Keratinocyte (primary cell): Measurements from ENCODE around the gene ZNF407. TPM values are rescaled to one million over a fixed set of nuclear protein-coding genes. Genes with fewer than 3 reads are reported as not detected.

ENCODE experiments used
- DNase-seq: peaks from one replicate; pipeline ENCODE4 v3.0.0-alpha.2; 2011; ENCODE audit warnings: low read depth, missing footprints, low spot score
- FAIRE-seq: peaks from 2 replicates; lab custom pipeline; 2011; peaks lifted over from hg19 to GRCh38; lab: Jason Lieb, UNC
- H2AFZ ChIP-seq: 2 replicates; pipeline ENCODE4 v1.6.0; 2012; ENCODE audit warnings: low read length, control low read depth, inconsistent platforms; ENCODE audit not compliant: control insufficient read depth
- H3K27ac ChIP-seq: 2 replicates; pipeline ENCODE4 v1.5.1; 2011; ENCODE audit warnings: low read length; ENCODE audit not compliant: control insufficient read depth, insufficient read depth
- H3K27me3 ChIP-seq: 3 replicates; pipeline ENCODE4 v1.6.0; 2011; ENCODE audit warnings: low read length; ENCODE audit not compliant: control insufficient read depth, insufficient read depth; ENCODE audit errors: extremely low read depth
- H3K36me3 ChIP-seq, 2 experiments: 2 replicates in 1 of 2; 3 replicates in 1 of 2; pipeline ENCODE4 v1.5.1; 2011; ENCODE audit warnings: low read length in 2 of 2, mild to moderate bottlenecking in 1 of 2; ENCODE audit not compliant: control insufficient read depth in 2 of 2, insufficient read depth in 2 of 2; ENCODE audit errors: extremely low read depth in 1 of 2
- H3K4me1 ChIP-seq: 3 replicates; pipeline ENCODE4 v1.5.1; 2011; ENCODE audit warnings: low read length; ENCODE audit not compliant: control insufficient read depth, insufficient read depth; ENCODE audit errors: extremely low read depth
- H3K4me2 ChIP-seq: 3 replicates; pipeline ENCODE4 v1.6.0; 2011; ENCODE audit warnings: low read depth, low read length; ENCODE audit not compliant: control insufficient read depth, insufficient read depth; ENCODE audit errors: extremely low read depth
- H3K4me3 ChIP-seq, 3 experiments: fragments of 200-600 bp in 1 of 3; sonication (generic) in 1 of 3; 2 replicates in 2 of 3; 3 replicates in 1 of 3; pipeline ENCODE4 v1.5.1; 2011 to 2016; ENCODE audit warnings: low read length in 3 of 3, mild to moderate bottlenecking in 3 of 3, control low read depth in 2 of 3, inconsistent platforms in 1 of 3, low read depth in 1 of 3, mixed read lengths in 1 of 3, mixed run types in 1 of 3, moderate library complexity in 1 of 3; ENCODE audit not compliant: control insufficient read depth in 2 of 3, insufficient read depth in 2 of 3; ENCODE audit errors: extremely low read depth in 1 of 3
- H3K79me2 ChIP-seq: 2 replicates; pipeline ENCODE4 v1.6.0; 2012; ENCODE audit warnings: low read length; ENCODE audit not compliant: control insufficient read depth, insufficient read depth
- H3K9ac ChIP-seq: 3 replicates; pipeline ENCODE4 v1.6.0; 2011; ENCODE audit warnings: low read length; ENCODE audit not compliant: control insufficient read depth, insufficient read depth; ENCODE audit errors: extremely low read depth
- H3K9me1 ChIP-seq: 3 replicates; pipeline ENCODE4 v1.6.0; 2011; ENCODE audit warnings: low read length; ENCODE audit not compliant: control insufficient read depth, insufficient read depth; ENCODE audit errors: extremely low read depth
- H3K9me3 ChIP-seq: 2 replicates; pipeline ENCODE4 v1.5.1; 2012; ENCODE audit warnings: low read depth, low read length; ENCODE audit not compliant: control insufficient read depth
- H4K20me1 ChIP-seq: 3 replicates; pipeline ENCODE4 v1.6.0; 2011; ENCODE audit warnings: low read length; ENCODE audit not compliant: control insufficient read depth, insufficient read depth; ENCODE audit errors: extremely low read depth
- EZH2 ChIP-seq: IDR thresholded peaks from one replicate; pipeline ENCODE4 v1.6.1; 2012; ENCODE audit warnings: inconsistent platforms, mild to moderate bottlenecking, low read length, moderate library complexity
- dilution Hi-C: fragments of 300-500 bp; cut with MboI; formaldehyde crosslinking; loops from one replicate; pipeline ENCODE4 v1.7.0; 2020; ENCODE audit warnings: low sequenced_read_pairs; ENCODE audit not compliant: extremely low pct_ligation_motif_present
- polyA plus RNA-seq, 5 experiments: library from polyadenylated mRNA; depleted of rRNA in 3 of 5; stranded (reverse) in 3 of 5; stranded (forward) in 1 of 5; unstranded in 1 of 5; fragments of >200 nt; gene quantifications; 1 replicate in 1 of 5; 2 replicates in 3 of 5; 3 replicates in 1 of 5; pipeline versions ENCODE4 v1.2.1 to v1.2.3, GENCODE V29; 2011 to 2012; ENCODE audit warnings: missing spikeins in 2 of 5, low read depth in 1 of 5, low replicate concordance in 1 of 5
- TF ChIP-seq, protein P1 (sequence below), 3 experiments: IDR thresholded peaks in 1 of 3; conservative IDR thresholded peaks in 1 of 3; optimal IDR thresholded peaks in 1 of 3; 2 replicates in 2 of 3; 3 replicates in 1 of 3; pipeline versions ENCODE3 to v1.5.1; 2011; ENCODE audit warnings: low read length in 3 of 3, mild to moderate bottlenecking in 3 of 3, moderate library complexity in 2 of 3, control low read depth in 1 of 3, inconsistent platforms in 1 of 3; ENCODE audit not compliant: insufficient read depth in 2 of 3; ENCODE audit errors: extremely low read depth in 1 of 3

The ZNF407 gene
- polyA plus RNA-seq, 1 donor (not counting 4 experiments of a cell fraction or from before 2014, with no cell fraction given) = 3.8 TPM

DNA sequence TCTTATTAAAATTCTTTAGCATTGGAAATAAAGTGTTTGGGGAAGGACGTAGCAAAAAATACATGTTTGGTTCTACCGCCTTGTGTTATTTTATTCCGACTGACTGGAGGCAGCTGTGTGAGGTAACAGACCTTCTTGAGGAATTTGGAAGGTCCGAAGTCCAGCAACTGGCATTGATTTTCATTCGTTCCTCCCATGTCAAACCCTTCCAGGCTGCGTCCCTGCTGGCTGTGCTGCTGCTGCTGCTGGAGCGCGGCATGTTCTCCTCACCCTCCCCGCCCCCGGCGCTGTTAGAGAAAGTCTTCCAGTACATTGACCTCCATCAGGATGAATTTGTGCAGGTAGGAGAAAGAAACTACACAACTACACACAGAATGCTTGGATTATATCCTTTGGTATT, 41.5 kb upstream of the ZNF407 start:
- TF ChIP-seq EZH2 = no peak
- TF ChIP-seq, protein P1, sequence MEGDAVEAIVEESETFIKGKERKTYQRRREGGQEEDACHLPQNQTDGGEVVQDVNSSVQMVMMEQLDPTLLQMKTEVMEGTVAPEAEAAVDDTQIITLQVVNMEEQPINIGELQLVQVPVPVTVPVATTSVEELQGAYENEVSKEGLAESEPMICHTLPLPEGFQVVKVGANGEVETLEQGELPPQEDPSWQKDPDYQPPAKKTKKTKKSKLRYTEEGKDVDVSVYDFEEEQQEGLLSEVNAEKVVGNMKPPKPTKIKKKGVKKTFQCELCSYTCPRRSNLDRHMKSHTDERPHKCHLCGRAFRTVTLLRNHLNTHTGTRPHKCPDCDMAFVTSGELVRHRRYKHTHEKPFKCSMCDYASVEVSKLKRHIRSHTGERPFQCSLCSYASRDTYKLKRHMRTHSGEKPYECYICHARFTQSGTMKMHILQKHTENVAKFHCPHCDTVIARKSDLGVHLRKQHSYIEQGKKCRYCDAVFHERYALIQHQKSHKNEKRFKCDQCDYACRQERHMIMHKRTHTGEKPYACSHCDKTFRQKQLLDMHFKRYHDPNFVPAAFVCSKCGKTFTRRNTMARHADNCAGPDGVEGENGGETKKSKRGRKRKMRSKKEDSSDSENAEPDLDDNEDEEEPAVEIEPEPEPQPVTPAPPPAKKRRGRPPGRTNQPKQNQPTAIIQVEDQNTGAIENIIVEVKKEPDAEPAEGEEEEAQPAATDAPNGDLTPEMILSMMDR (optimal IDR thresholded peaks at IDR 0.05 in 1 of 3, IDR thresholded peaks at IDR 0.05 in 1 of 3, conservative IDR thresholded peaks at IDR 0.05 in 1 of 3; ENCODE audit: extremely low read depth in 1 of 3, insufficient read depth in 2 of 3, low read length in 3 of 3) = no peak
- DNase-seq = no peak
- dilution Hi-C loops = no loop called here
- no peaks in the 10 kb centered on the region for H3K36me3 ChIP-seq
- H2AFZ ChIP-seq = no peak overlapping the region
- no peak overlapping the region for H3K4me3 ChIP-seq
- no peaks in the 10 kb centered on the region for H3K79me2 ChIP-seq
- no peak overlapping the region for H3K9ac ChIP-seq
- H3K27ac ChIP-seq = no peak overlapping the region
- no peaks in the 10 kb centered on the region for H3K27me3 ChIP-seq
- no peaks in the 10 kb centered on the region for H3K9me3 ChIP-seq
- no peaks in the 10 kb centered on the region for H3K9me1 ChIP-seq
- FAIRE-seq = no peak
- H4K20me1 ChIP-seq = no peaks in the 10 kb centered on the region
- no peak overlapping the region for H3K4me2 ChIP-seq
- H3K4me1 ChIP-seq = no peaks in the 10 kb centered on the region

GRCh38 chr18:74558096-74558495, 39.6 kb upstream of the ZNF407 start:
- no peak for TF ChIP-seq EZH2
- TF ChIP-seq, protein P1 (optimal IDR thresholded peaks at IDR 0.05 in 1 of 3, IDR thresholded peaks at IDR 0.05 in 1 of 3, conservative IDR thresholded peaks at IDR 0.05 in 1 of 3; ENCODE audit: extremely low read depth in 1 of 3, insufficient read depth in 2 of 3, low read length in 3 of 3) = no peak
- no peak for FAIRE-seq
- DNase-seq = no peak
- H3K9me3 ChIP-seq = no peaks in the 10 kb centered on the region
- H3K79me2 ChIP-seq = no peaks in the 10 kb centered on the region
- no peak overlapping the region for H3K4me3 ChIP-seq
- dilution Hi-C loops = no loop called here
- no peaks in the 10 kb centered on the region for H3K4me1 ChIP-seq
- H3K9ac ChIP-seq = no peak overlapping the region
- no peaks in the 10 kb centered on the region for H3K9me1 ChIP-seq
- no peaks in the 10 kb centered on the region for H3K27me3 ChIP-seq
- H3K4me2 ChIP-seq = no peak overlapping the region
- no peak overlapping the region for H3K27ac ChIP-seq
- H4K20me1 ChIP-seq = no peaks in the 10 kb centered on the region
- H3K36me3 ChIP-seq = no peaks in the 10 kb centered on the region
- no peak overlapping the region for H2AFZ ChIP-seq
